AG04449 (cell line): ENCODE data around the gene ELOVL5.

Experiments used
- CTCF ChIA-PET: fragments of 350-600 bp; formaldehyde crosslinking; extraction: SDS; loops from one replicate; lab custom pipeline; 2021; ENCODE audit warnings: antibody characterized with exemption; lab: Yijun Ruan, JAX
- POLR2A ChIA-PET: fragments of 400-600, 350-600 bp; formaldehyde crosslinking; extraction: SDS; loops from one replicate; lab custom pipeline; 2020; ENCODE audit warnings: antibody characterized with exemption, inconsistent platforms; lab: Yijun Ruan, JAX
- DNase-seq: peaks from one replicate; pipeline ENCODE4 v3.0.0-alpha.2; 2010; ENCODE audit warnings: low read depth, low spot score
- H3K4me3 ChIP-seq: 2 replicates; pipeline ENCODE4 v1.5.1; 2011; ENCODE audit warnings: low read depth, mild to moderate bottlenecking, control low read depth, low read length
- TF ChIP-seq, protein P1 (sequence below): IDR thresholded peaks from one replicate; pipeline ENCODE4 v1.5.1; 2011; ENCODE audit warnings: mild to moderate bottlenecking, moderate library complexity, low read length, control low read depth, inconsistent platforms; ENCODE audit not compliant: insufficient read depth; ENCODE audit errors: missing control alignments

The ELOVL5 gene

DNA sequence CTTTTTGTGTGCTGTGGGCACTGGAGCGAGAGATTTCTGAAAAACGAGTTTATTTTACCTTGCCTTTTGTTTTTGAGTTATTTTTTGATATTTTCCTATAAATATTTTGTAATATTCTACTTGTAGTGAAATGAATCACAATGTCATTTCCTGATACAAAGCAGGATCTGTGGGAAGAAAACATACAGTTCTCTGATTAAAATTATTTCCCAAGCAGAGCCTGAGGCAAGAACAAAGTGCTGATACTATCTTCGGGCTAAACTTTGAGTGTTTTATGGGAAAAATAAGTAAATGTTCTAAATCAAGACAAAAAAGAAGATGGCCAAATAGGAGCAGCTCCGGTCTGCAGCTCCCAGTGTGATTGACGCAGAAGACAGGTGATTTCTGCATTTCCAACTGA, 33.7 kb upstream of the ELOVL5 start:
- ChIA-PET CTCF (interaction anchor here (1.1 kb wide), 1 partner anchor 210 kb away, joined by 4 read pairs; no protein-coding TSS in a partner anchor), POLR2A (no interaction called here)
- no peak for DNase-seq
- H3K4me3 ChIP-seq = no peak overlapping the region
- TF ChIP-seq, protein P1, sequence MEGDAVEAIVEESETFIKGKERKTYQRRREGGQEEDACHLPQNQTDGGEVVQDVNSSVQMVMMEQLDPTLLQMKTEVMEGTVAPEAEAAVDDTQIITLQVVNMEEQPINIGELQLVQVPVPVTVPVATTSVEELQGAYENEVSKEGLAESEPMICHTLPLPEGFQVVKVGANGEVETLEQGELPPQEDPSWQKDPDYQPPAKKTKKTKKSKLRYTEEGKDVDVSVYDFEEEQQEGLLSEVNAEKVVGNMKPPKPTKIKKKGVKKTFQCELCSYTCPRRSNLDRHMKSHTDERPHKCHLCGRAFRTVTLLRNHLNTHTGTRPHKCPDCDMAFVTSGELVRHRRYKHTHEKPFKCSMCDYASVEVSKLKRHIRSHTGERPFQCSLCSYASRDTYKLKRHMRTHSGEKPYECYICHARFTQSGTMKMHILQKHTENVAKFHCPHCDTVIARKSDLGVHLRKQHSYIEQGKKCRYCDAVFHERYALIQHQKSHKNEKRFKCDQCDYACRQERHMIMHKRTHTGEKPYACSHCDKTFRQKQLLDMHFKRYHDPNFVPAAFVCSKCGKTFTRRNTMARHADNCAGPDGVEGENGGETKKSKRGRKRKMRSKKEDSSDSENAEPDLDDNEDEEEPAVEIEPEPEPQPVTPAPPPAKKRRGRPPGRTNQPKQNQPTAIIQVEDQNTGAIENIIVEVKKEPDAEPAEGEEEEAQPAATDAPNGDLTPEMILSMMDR = no peak

GRCh38 chr6:53378208-53378607, 29.5 kb upstream of the ELOVL5 start:
- H3K4me3 ChIP-seq = no peak overlapping the region
- ChIA-PET POLR2A (no interaction called here), CTCF (interaction anchor here (1.5 kb wide), 1 partner anchor 206 kb away, joined by 4 read pairs; no protein-coding TSS in a partner anchor)
- TF ChIP-seq, protein P1 = no peak
- DNase-seq = no peak

- no peak for DNase-seq
- CTCF ChIA-PET = no interaction called here
- no peak overlapping the region for H3K4me3 ChIP-seq
- POLR2A ChIA-PET = no interaction called here
- TF ChIP-seq, protein P1 = no peak
These were observed 29.0 kb upstream of the ELOVL5 start for GRCh38 chr6:53377793-53378192.

GRCh38 chr6:53377289-53377688, 28.5 kb upstream of the ELOVL5 start:
- ChIA-PET CTCF (no interaction called here), POLR2A (no interaction called here)
- H3K4me3 ChIP-seq = no peak overlapping the region
- TF ChIP-seq, protein P1 = no peak
- DNase-seq = no peak

GRCh38 chr6:53376661-53377226, 28.0 kb upstream of the ELOVL5 start:
- POLR2A ChIA-PET = no interaction called here
- CTCF ChIA-PET = no interaction called here
- TF ChIP-seq, protein P1 = no peak
- no peak overlapping the region for H3K4me3 ChIP-seq
- no peak for DNase-seq

DNA sequence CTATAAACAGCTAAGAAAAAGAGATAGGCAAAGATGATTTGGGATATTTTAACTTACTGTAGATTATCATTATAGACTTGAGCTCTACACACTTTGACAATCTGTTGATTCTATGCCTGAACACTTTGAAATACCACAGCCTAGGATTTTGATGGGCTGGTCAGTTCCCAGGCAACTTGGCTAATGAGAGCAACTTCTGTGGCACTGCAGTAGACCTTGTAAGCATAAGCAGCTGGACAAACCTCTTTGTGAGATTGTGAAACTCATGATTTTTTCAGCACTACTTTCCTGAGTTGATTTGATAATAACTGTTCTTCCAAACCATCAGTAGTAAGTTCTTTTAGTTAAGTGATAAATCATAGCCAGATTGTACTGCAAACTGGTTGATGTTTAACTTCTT, 27.1 kb upstream of the ELOVL5 start:
- TF ChIP-seq, protein P1 = no peak
- no peak for DNase-seq
- H3K4me3 ChIP-seq = no peak overlapping the region
- ChIA-PET POLR2A (no interaction called here), CTCF (no interaction called here)
